Stomach (tissue), 9 donors: Measurements from ENCODE around the gene PTPN4. TPM values are rescaled to one million over a fixed set of nuclear protein-coding genes. Genes with fewer than 3 reads are reported as not detected.
A peak's percentile ranks its signal among the peaks of the same experiment; 100 is the strongest.

Experiments
- DNase-seq, 2 donors: peaks; one replicate each; pipeline versions ENCODE4 v3.0.0 to v3.0.0-alpha.2; 2013 to 2019
- H3K27ac ChIP-seq, 5 donors: fragments of 200-600 bp in 4 of 5; sonication (generic) in 4 of 5; one replicate each; pipeline ENCODE4 v1.5.1; 2013 to 2019; ENCODE audit warnings: mild to moderate bottlenecking in 1 of 5, moderate library complexity in 1 of 5
- H3K27me3 ChIP-seq, 3 donors: fragments of 200-600 bp; sonication (generic); one replicate each; pipeline ENCODE4 v1.5.1; 2017 to 2019; ENCODE audit warnings: mixed run types in 1 of 3
- H3K36me3 ChIP-seq, 4 donors: fragments of 200-600 bp; sonication (generic); 1 replicate in 3 of 4; 2 replicates in 1 of 4; pipeline ENCODE4 v1.5.1; 2016 to 2019
- H3K4me1 ChIP-seq, 4 donors: fragments of 200-600 bp; sonication (generic); one replicate each; pipeline ENCODE4 v1.5.1; 2016 to 2019
- H3K4me3 ChIP-seq, 4 donors: fragments of 200-600 bp; sonication (generic) in 3 of 4; one replicate each; pipeline ENCODE4 v1.5.1; 2016 to 2019; ENCODE audit warnings: mild to moderate bottlenecking in 1 of 4
- H3K9me3 ChIP-seq, 4 donors: fragments of 200-600 bp; sonication (generic); one replicate each; pipeline ENCODE4 v1.5.1; 2016 to 2019
- CTCF ChIP-seq, 7 experiments: fragments of 450-650 bp in 4 of 7; fragments of 200-600 bp in 3 of 7; sonication (generic) in 3 of 7; IDR thresholded peaks; one replicate each; pipeline ENCODE4 v1.5.1; 2016 to 2019; ENCODE audit warnings: antibody characterized with exemption in 7 of 7, control low read depth in 2 of 7, mild to moderate bottlenecking in 1 of 7
- EP300 ChIP-seq: sonication (generic); formaldehyde crosslinking; IDR thresholded peaks from one replicate; pipeline ENCODE4 v1.6.1; 2017; ENCODE audit warnings: antibody characterized with exemption
- POLR2A ChIP-seq, 4 donors: fragments of 450-650 bp; IDR thresholded peaks; one replicate each; pipeline ENCODE4 v1.6.1; 2016; ENCODE audit warnings: antibody characterized with exemption in 4 of 4, control low read depth in 2 of 4, mild to moderate bottlenecking in 1 of 4, moderate library complexity in 1 of 4
- POLR2AphosphoS5 ChIP-seq, 3 donors: sonication (generic); formaldehyde crosslinking; IDR thresholded peaks; one replicate each; pipeline ENCODE4 v1.6.1; 2016; ENCODE audit warnings: antibody characterized with exemption in 3 of 3
- WGBS, 5 donors: extraction: QIAGEN DNeasy Blood & Tissue Kit in 3 of 5; methylation state at CpG; one replicate each; pipeline versions ENCODE4 v1.1.5 to v1.1.7; 2013 to 2018; 5-methylcytosine and 5-hydroxymethylcytosine counted together
- intact Hi-C: fragments of 100-400 bp; cut with DNase I; formaldehyde crosslinking; loops from one replicate; pipeline ENCODE4 v1.15.1; 2023; ENCODE audit warnings: low total_unique reads
- polyA plus RNA-seq, 3 donors: library from polyadenylated mRNA; stranded (reverse); fragments of 200-250 nt; gene quantifications; one replicate each; pipeline ENCODE4 v1.2.3, GENCODE V29; 2013
- total RNA-seq, 5 donors: library from RNA; depleted of rRNA; stranded (reverse); fragments of >200 nt; gene quantifications; one replicate each; pipeline versions ENCODE4 v1.1.0 to v1.2.3, GENCODE V29; 2014 to 2016
- donor health status: healthy with polysubstance abuse.
- donor health status: Bipolar disorder and iron deficiency.
- donor health status: healthy.

PTPN4 gene
- total and polyA plus RNA-seq, 8 donors: 2.9 to 450 (median 18.8) TPM

- peaks cover 0 to 59% (median 31%) of the 10 kb centered on the region in 4 donors for H3K4me1 ChIP-seq
- intact Hi-C loops: no loop called here
- WGBS, 5 donors: 82 to 95% (median 89%) methylated on average over 5 of the region's 5 CpGs
- H3K27ac ChIP-seq: peak overlapping the region in 1 of 5 donors; percentile 31
- H3K4me3 ChIP-seq: no peak overlapping the region
- no peak for DNase-seq
- no peaks in the 10 kb centered on the region for H3K27me3 ChIP-seq
- TF ChIP-seq POLR2A (IDR thresholded peaks at IDR 0.05) (no peak), CTCF (IDR thresholded peaks at IDR 0.05) (no peak), EP300 (no peak), POLR2AphosphoS5 (IDR thresholded peaks at IDR 0.05) (no peak)
- H3K36me3 ChIP-seq: no peaks in the 10 kb centered on the region
- no peaks in the 10 kb centered on the region for H3K9me3 ChIP-seq
These were observed 5.8 kb downstream of the PTPN4 start for GRCh38 chr2:119765433-119766002.

GRCh38 chr2:119766944-119767343 is 7.2 kb downstream of the PTPN4 start:
- H3K27ac ChIP-seq: no peak overlapping the region
- intact Hi-C loops: no loop called here
- no peaks in the 10 kb centered on the region for H3K27me3 ChIP-seq
- H3K4me1 ChIP-seq: peaks cover 0 to 53% (median 30%) of the 10 kb centered on the region in 4 donors
- no peaks in the 10 kb centered on the region for H3K36me3 ChIP-seq
- 88 to 93% (median 90%) methylated on average over 5 of the region's 5 CpGs for WGBS, 5 donors
- no peak for DNase-seq
- TF ChIP-seq POLR2AphosphoS5 (IDR thresholded peaks at IDR 0.05) (no peak), EP300 (no peak), POLR2A (IDR thresholded peaks at IDR 0.05) (no peak), CTCF (IDR thresholded peaks at IDR 0.05) (no peak)
- H3K9me3 ChIP-seq: no peaks in the 10 kb centered on the region
- no peak overlapping the region for H3K4me3 ChIP-seq

- Histone ChIP-seq H3K27ac (no peak overlapping the region), H3K36me3 (no peaks in the 10 kb centered on the region), H3K9me3 (no peaks in the 10 kb centered on the region), H3K4me1 (peaks cover 0 to 35% (median 19%) of the 10 kb centered on the region in 4 donors), H3K27me3 (no peaks in the 10 kb centered on the region), H3K4me3 (no peak overlapping the region)
- 21 to 46% (median 33%) methylated on average over 1 of the region's 1 CpG for WGBS, 5 donors
- no peak for DNase-seq
- TF ChIP-seq CTCF (IDR thresholded peaks at IDR 0.05): no peak
- no peak for TF ChIP-seq POLR2AphosphoS5 (IDR thresholded peaks at IDR 0.05)
- no peak for TF ChIP-seq POLR2A (IDR thresholded peaks at IDR 0.05)
- no peak for TF ChIP-seq EP300
- intact Hi-C loops: no loop called here
These were observed 9.0 kb downstream of the PTPN4 start for GRCh38 chr2:119768742-119769141.

GRCh38 chr2:119769645-119770044 is 9.9 kb downstream of the PTPN4 start:
- H3K27ac ChIP-seq: no peak overlapping the region
- 79 to 90% (median 83%) methylated on average over 3 of the region's 3 CpGs for WGBS, 5 donors
- TF ChIP-seq POLR2AphosphoS5 (IDR thresholded peaks at IDR 0.05) (no peak), EP300 (no peak), POLR2A (IDR thresholded peaks at IDR 0.05) (no peak), CTCF (IDR thresholded peaks at IDR 0.05) (no peak)
- no peaks in the 10 kb centered on the region for H3K27me3 ChIP-seq
- DNase-seq: no peak
- H3K9me3 ChIP-seq: no peaks in the 10 kb centered on the region
- peaks cover 0 to 32% (median 17%) of the 10 kb centered on the region in 4 donors for H3K4me1 ChIP-seq
- no peaks in the 10 kb centered on the region for H3K36me3 ChIP-seq
- no peak overlapping the region for H3K4me3 ChIP-seq
- intact Hi-C loops: no loop called here
